Smooth muscle cell (in vitro differentiated cells): ENCODE results near the gene AOX1. TPM values are rescaled to one million over a fixed set of nuclear protein-coding genes. Genes with fewer than 3 reads are reported as not detected.

ENCODE experiments used
- DNase-seq: peaks from one replicate; lab custom pipeline; 2025; ENCODE audit not compliant: unreplicated experiment; lab: John Stamatoyannopoulos, UW
- H2AFZ ChIP-seq: fragments of 200-600 bp; sonication (generic); 2 replicates; pipeline ENCODE4 v1.6.0; 2016; ENCODE audit warnings: antibody characterized with exemption, low read depth, mild to moderate bottlenecking
- H3F3A ChIP-seq: fragments of 200-600 bp; sonication (generic); 2 replicates; pipeline ENCODE4 v1.6.0; 2017; ENCODE audit warnings: antibody characterized with exemption, low read depth
- H3K27ac ChIP-seq: fragments of 200-600 bp; sonication (generic); 2 replicates; pipeline ENCODE4 v1.5.1; 2016; ENCODE audit warnings: low read depth, mild to moderate bottlenecking
- H3K27me3 ChIP-seq: fragments of 200-600 bp; sonication (generic); 2 replicates; pipeline ENCODE4 v1.6.1; 2016; ENCODE audit warnings: low read depth, mild to moderate bottlenecking
- H3K36me3 ChIP-seq: fragments of 200-600 bp; sonication (generic); 2 replicates; pipeline ENCODE4 v1.5.1; 2016; ENCODE audit warnings: low read depth
- H3K4me1 ChIP-seq: fragments of 200-600 bp; sonication (generic); 2 replicates; pipeline ENCODE4 v1.5.1; 2016; ENCODE audit warnings: low read depth
- H3K4me2 ChIP-seq: fragments of 200-600 bp; sonication (generic); 2 replicates; pipeline ENCODE4 v1.6.0; 2016; ENCODE audit warnings: mild to moderate bottlenecking
- H3K4me3 ChIP-seq: fragments of 200-600 bp; sonication (generic); 2 replicates; pipeline ENCODE4 v1.5.1; 2016; ENCODE audit warnings: mild to moderate bottlenecking
- H3K79me2 ChIP-seq: fragments of 200-600 bp; sonication (generic); 2 replicates; pipeline ENCODE4 v1.6.0; 2016; ENCODE audit warnings: low read depth, mild to moderate bottlenecking
- H3K9ac ChIP-seq: fragments of 200-600 bp; sonication (generic); 2 replicates; pipeline ENCODE4 v1.6.0; 2016; ENCODE audit warnings: low read depth
- H3K9me3 ChIP-seq: fragments of 200-600 bp; sonication (generic); replicated peaks from 2 replicates; pipeline ENCODE4 v1.5.1; 2016; ENCODE audit warnings: low read depth
- H4K20me1 ChIP-seq: fragments of 200-600 bp; sonication (generic); 2 replicates; pipeline ENCODE4 v1.6.0; 2016; ENCODE audit warnings: low read depth
- CTCF ChIP-seq: fragments of 200-600 bp; sonication (generic); IDR thresholded peaks from 2 replicates; pipeline ENCODE4 v1.5.1; 2017; ENCODE audit warnings: borderline replicate concordance, mild to moderate bottlenecking, antibody characterized with exemption; ENCODE audit not compliant: insufficient read depth, poor library complexity, severe bottlenecking
- WGBS: methylation state at CpG from one replicate; pipeline ENCODE4 v1.1.7; 2016; ENCODE audit warnings: low lambda C conversion rate; 5-methylcytosine and 5-hydroxymethylcytosine counted together
- polyA plus RNA-seq: library from polyadenylated mRNA; unstranded; fragments of >200 nt; fragmentation: Nextera tagmentation; extraction: Ambion mirVana; gene quantifications from 2 replicates; pipeline ENCODE4 v1.2.1, GENCODE V29; 2016
- total RNA-seq: library from RNA; depleted of rRNA; stranded (reverse); fragments of >200 nt; gene quantifications from 2 replicates; pipeline ENCODE4 v1.2.3, GENCODE V29; 2014

Gene AOX1
- total and polyA plus RNA-seq, 2 experiments from 2014 or later: 0.18 TPM; not detected in 1

GRCh38 chr2:200624026-200624425, 38.2 kb downstream of the AOX1 start:
- TF ChIP-seq CTCF: no peak
- Histone ChIP-seq H3K9me3 (no peaks in the 10 kb centered on the region), H2AFZ (no peak overlapping the region), H3K79me2 (no peaks in the 10 kb centered on the region), H3K36me3 (no peaks in the 10 kb centered on the region), H4K20me1 (no peaks in the 10 kb centered on the region), H3K27ac (no peak overlapping the region), H3K9ac (no peak overlapping the region), H3K4me1 (no peaks in the 10 kb centered on the region), H3K27me3 (no peaks in the 10 kb centered on the region), H3K4me2 (no peak overlapping the region), H3K4me3 (no peak overlapping the region), H3F3A (no peaks in the 10 kb centered on the region)
- 96% methylated on average over 2 of the region's 2 CpGs for WGBS
- no peak for DNase-seq

- DNase-seq: no peak
- 93% methylated on average over 3 of the region's 3 CpGs for WGBS
- Histone ChIP-seq H3K9ac (no peak overlapping the region), H3K27ac (no peak overlapping the region), H3K36me3 (no peaks in the 10 kb centered on the region), H3F3A (no peaks in the 10 kb centered on the region), H3K79me2 (no peaks in the 10 kb centered on the region), H3K4me2 (no peak overlapping the region), H4K20me1 (no peaks in the 10 kb centered on the region), H2AFZ (no peak overlapping the region), H3K27me3 (no peaks in the 10 kb centered on the region), H3K9me3 (no peaks in the 10 kb centered on the region), H3K4me3 (no peak overlapping the region), H3K4me1 (no peaks in the 10 kb centered on the region)
- TF ChIP-seq CTCF: no peak
These were observed 38.8 kb downstream of the AOX1 start for GRCh38 chr2:200624658-200625057.

- no peak for DNase-seq
- Histone ChIP-seq H3K27ac (no peak overlapping the region), H3F3A (no peaks in the 10 kb centered on the region), H3K27me3 (no peaks in the 10 kb centered on the region), H3K4me2 (no peak overlapping the region), H3K9me3 (no peaks in the 10 kb centered on the region), H2AFZ (no peak overlapping the region), H3K36me3 (no peaks in the 10 kb centered on the region), H3K9ac (no peak overlapping the region), H4K20me1 (no peaks in the 10 kb centered on the region), H3K4me1 (no peaks in the 10 kb centered on the region), H3K79me2 (no peaks in the 10 kb centered on the region), H3K4me3 (no peak overlapping the region)
- 73% methylated on average over 2 of the region's 2 CpGs for WGBS
- no peak for TF ChIP-seq CTCF
These were observed 39.5 kb downstream of the AOX1 start for GRCh38 chr2:200625282-200625681.

GRCh38 chr2:200625958-200626363, 40.1 kb downstream of the AOX1 start:
- Histone ChIP-seq H3K27me3 (no peaks in the 10 kb centered on the region), H3K4me2 (no peak overlapping the region), H2AFZ (no peak overlapping the region), H3K36me3 (no peaks in the 10 kb centered on the region), H3K4me1 (no peaks in the 10 kb centered on the region), H3K9me3 (no peaks in the 10 kb centered on the region), H3K79me2 (no peaks in the 10 kb centered on the region), H4K20me1 (no peaks in the 10 kb centered on the region), H3F3A (no peaks in the 10 kb centered on the region), H3K4me3 (no peak overlapping the region), H3K27ac (no peak overlapping the region), H3K9ac (no peak overlapping the region)
- 78% methylated on average over 2 of the region's 2 CpGs for WGBS
- no peak for TF ChIP-seq CTCF
- no peak for DNase-seq
